HepG2 (cell line): ENCODE results near the gene SEMA6B. TPM values are rescaled to one million over a fixed set of nuclear protein-coding genes. Genes with fewer than 3 reads are reported as not detected.

ENCODE experiments used
- ATAC-seq: fragments of 200-7000 bp; cut with Tn5 transposase; 3 replicates; pipeline ENCODE4 v1.9.1; 2020; ENCODE audit warnings: mild to moderate bottlenecking, moderate library complexity
- BruUV-seq: library from RNA; stranded (reverse); fragments of 400-500 nt; replicated peaks from 2 replicates; lab custom pipeline; 2021; lab: Mats Ljungman, UMichigan
- CTCF ChIA-PET: fragments of 300-600 bp; formaldehyde crosslinking; extraction: SDS; loops from one replicate; lab custom pipeline; 2021; ENCODE audit warnings: low total read pairs, inconsistent platforms, low intra/inter-chr PET ratio; lab: Yijun Ruan, JAX
- POLR2A ChIA-PET: fragments of 350-600 bp; sonication (Branson Sonifier 250); formaldehyde crosslinking; loops from one replicate; lab custom pipeline; 2020; ENCODE audit warnings: antibody characterized with exemption, inconsistent platforms; lab: Yijun Ruan, JAX
- DNase-seq: peaks from one replicate; pipeline ENCODE4 v3.0.0-alpha.2; 2015; ENCODE audit warnings: low spot score
- FAIRE-seq: peaks from 3 replicates; lab custom pipeline; 2011; peaks lifted over from hg19 to GRCh38; lab: Jason Lieb, UNC
- H2AFZ ChIP-seq: one replicate; pipeline ENCODE4 v1.6.1; 2011; ENCODE audit warnings: low read length, inconsistent platforms
- H3K27ac ChIP-seq: fragments of 300-600 bp; 3 replicates; pipeline ENCODE4 v1.8.0; 2011; ENCODE audit warnings: mixed run types, mild to moderate bottlenecking, mixed read lengths, low read length, inconsistent platforms; ENCODE audit not compliant: insufficient read depth; ENCODE audit errors: extremely low read length
- H3K27me3 ChIP-seq, 2 experiments: fragments of 200-600 bp in 1 of 2; 2 replicates in 1 of 2; 3 replicates in 1 of 2; pipeline versions ENCODE4 v1.6.0 to v1.8.0; 2011; ENCODE audit warnings: low read length in 2 of 2, mild to moderate bottlenecking in 2 of 2, moderate library complexity in 2 of 2, inconsistent platforms in 1 of 2; ENCODE audit not compliant: insufficient read depth in 2 of 2, control insufficient read depth in 1 of 2
- H3K36me3 ChIP-seq, 2 experiments: fragments of 200-600 bp in 1 of 2; replicated peaks in 1 of 2; 2 replicates in 1 of 2; 3 replicates in 1 of 2; pipeline versions ENCODE4 v1.5.1 to v1.8.0; 2011; ENCODE audit warnings: low read length in 2 of 2, inconsistent platforms in 1 of 2; ENCODE audit not compliant: insufficient read depth in 2 of 2, control insufficient read depth in 1 of 2
- H3K4me1 ChIP-seq: 2 replicates; pipeline ENCODE4 v1.5.1; 2012; ENCODE audit warnings: low read length, inconsistent platforms; ENCODE audit not compliant: insufficient read depth
- H3K4me2 ChIP-seq: 2 replicates; pipeline ENCODE4 v1.6.0; 2011; ENCODE audit warnings: low read depth, low read length, inconsistent platforms
- H3K4me3 ChIP-seq, 3 experiments: fragments of 200-600 bp in 1 of 3; sonication (generic), shearing (Covaris generic) in 1 of 3; replicated peaks in 1 of 3; 2 replicates each; pipeline ENCODE4 v1.5.1; 2011 to 2016; ENCODE audit warnings: low read length in 3 of 3, inconsistent platforms in 2 of 3, low read depth in 2 of 3, mild to moderate bottlenecking in 2 of 3, control low read depth in 1 of 3, mixed read lengths in 1 of 3; ENCODE audit not compliant: insufficient read depth in 1 of 3
- H3K79me2 ChIP-seq: one replicate; pipeline ENCODE4 v1.6.1; 2011; ENCODE audit warnings: low read length, inconsistent platforms; ENCODE audit not compliant: insufficient read depth
- H3K9ac ChIP-seq: 2 replicates; pipeline ENCODE4 v1.6.0; 2011; ENCODE audit warnings: mild to moderate bottlenecking, low read depth, low read length, inconsistent platforms; ENCODE audit not compliant: insufficient read depth
- H3K9me3 ChIP-seq: 2 replicates; pipeline ENCODE4 v1.5.1; 2012; ENCODE audit warnings: mild to moderate bottlenecking, low read length
- H4K20me1 ChIP-seq: 2 replicates; pipeline ENCODE4 v1.6.0; 2011; ENCODE audit warnings: inconsistent platforms, mild to moderate bottlenecking, low read length, moderate library complexity; ENCODE audit not compliant: insufficient read depth
- ARID3A ChIP-seq: IDR thresholded peaks from 2 replicates; pipeline ENCODE4 v1.6.1; 2012; ENCODE audit warnings: low read depth, low read length, improper control_type of control experiment
- ATF3 ChIP-seq: sonication (generic); formaldehyde crosslinking; IDR thresholded peaks from 2 replicates; pipeline ENCODE4 v1.4.0; 2020; ENCODE audit warnings: missing genetic modification reagents
- CREM ChIP-seq, 2 experiments: sonication (generic) in 1 of 2; formaldehyde crosslinking in 1 of 2; IDR thresholded peaks; 2 replicates each; pipeline versions ENCODE4 v1.4.0 to v1.6.1; 2016 to 2020; ENCODE audit warnings: antibody characterized with exemption in 1 of 2, mild to moderate bottlenecking in 1 of 2, missing genetic modification reagents in 1 of 2
- JUNB ChIP-seq: sonication (generic); formaldehyde crosslinking; IDR thresholded peaks from 2 replicates; pipeline ENCODE4 v1.8.0; 2022; ENCODE audit warnings: missing genetic modification reagents, mild to moderate bottlenecking, borderline replicate concordance
- JUND ChIP-seq: sonication (generic); formaldehyde crosslinking; IDR thresholded peaks from 2 replicates; pipeline ENCODE4 v1.8.0; 2022; ENCODE audit warnings: mild to moderate bottlenecking, missing genetic modification reagents
- MED13 ChIP-seq: sonication (generic); formaldehyde crosslinking; IDR thresholded peaks from 2 replicates; pipeline ENCODE4 v1.5.0; 2020; ENCODE audit warnings: missing genetic modification reagents
- PRMT3 ChIP-seq: sonication (generic); formaldehyde crosslinking; IDR thresholded peaks from 2 replicates; pipeline ENCODE4 v1.8.1; 2022; ENCODE audit warnings: low read depth, mild to moderate bottlenecking, moderate library complexity, missing genetic modification reagents, borderline replicate concordance
- RAD51 ChIP-seq: fragments of 450-650 bp; IDR thresholded peaks from 2 replicates; pipeline ENCODE4 v1.6.1; 2016; ENCODE audit warnings: borderline replicate concordance
- RBM22 ChIP-seq: fragments of 200-400 bp; formaldehyde crosslinking; optimal IDR thresholded peaks from 2 replicates; pipeline ENCODE3; 2017; ENCODE audit warnings: mild to moderate bottlenecking, low read length, moderate library complexity
- ZBTB10 ChIP-seq: sonication (generic); formaldehyde crosslinking; IDR thresholded peaks from 2 replicates; pipeline ENCODE4 v1.4.0; 2020; ENCODE audit warnings: missing genetic modification reagents, borderline replicate concordance
- ZKSCAN1 ChIP-seq: fragments of 150-350 bp; IDR thresholded peaks from 2 replicates; pipeline ENCODE4 v1.6.1; 2014; ENCODE audit warnings: low read length
- ZNF670 ChIP-seq: sonication (generic); formaldehyde crosslinking; IDR thresholded peaks from 2 replicates; pipeline ENCODE4 v1.8.0; 2022; ENCODE audit warnings: mild to moderate bottlenecking, missing genetic modification reagents, borderline replicate concordance
- ZNF768 ChIP-seq: sonication (generic); formaldehyde crosslinking; IDR thresholded peaks from 2 replicates; pipeline ENCODE4 v1.4.0; 2020; ENCODE audit warnings: missing genetic modification reagents
- WGBS: methylation state at CpG from one replicate; pipeline ENCODE4 v1.1.6; 2017; ENCODE audit warnings: low lambda C conversion rate; 5-methylcytosine and 5-hydroxymethylcytosine counted together
- in situ Hi-C: cut with HindIII; loops from 2 replicates; pipeline ENCODE4 v1.10.0; 2017; ENCODE audit warnings: low pct_unique_long_range_greater_than_20kb; ENCODE audit not compliant: extremely low pct_ligation_motif_present
- intact Hi-C: fragments of 100-400 bp; cut with micrococcal nuclease; formaldehyde crosslinking; loops from one replicate; pipeline ENCODE4 v1.10.0; 2022; ENCODE audit not compliant: unreplicated experiment
- polyA plus RNA-seq, 8 experiments: library from polyadenylated mRNA; depleted of rRNA in 3 of 8; stranded (reverse) in 7 of 8; unstranded in 1 of 8; fragments of >200 nt; fragmentation: Illumina TruSeq in 4 of 8; extraction: Trizol in 4 of 8; gene quantifications; 2 replicates each; pipeline versions ENCODE4 v1.2.1 to v1.2.3, GENCODE V29; 2011 to 2016; ENCODE audit warnings: low read depth in 4 of 8, missing spikeins in 1 of 8, mixed read lengths in 1 of 8; ENCODE audit not compliant: insufficient read depth in 1 of 8
- total RNA-seq, 5 experiments: library from RNA; depleted of rRNA; stranded (reverse); fragments of >200 nt; fragmentation: Illumina TruSeq; extraction: Trizol; gene quantifications; 2 replicates each; pipeline ENCODE4 v1.2.3, GENCODE V29; 2016; ENCODE audit warnings: low read depth in 1 of 5

SEMA6B gene
- total and polyA plus RNA-seq, 2 of the 13 experiments (the other 11 are each of a cell fraction or from before 2014, with no cell fraction given): 45.5 to 67.1 TPM

- peak; percentile 23; the same call in 1 of the 2 replicates for TF ChIP-seq ZBTB10 (CRISPR knock-in tag)
- peak; percentile 30; the same call in 1 of the 2 replicates for TF ChIP-seq CREM (IDR thresholded peaks at IDR 0.05)
- TF ChIP-seq CREM (CRISPR knock-in tag; IDR thresholded peaks at IDR 0.05): no peak
- TF ChIP-seq ATF3 (CRISPR knock-in tag): peak; percentile 85
- no peak for TF ChIP-seq PRMT3
- TF ChIP-seq JUNB: peak; percentile 70; the same call in 1 of the 2 replicates
- peak; percentile 79; the same call in 1 of the 2 replicates for TF ChIP-seq JUND
These were observed 16.0 kb upstream of the SEMA6B start (continued) for GRCh38 chr19:4575267-4576015.

- TF ChIP-seq ZNF768 (CRISPR knock-in tag): peak; percentile 85
- TF ChIP-seq ZNF670 (CRISPR knock-in tag): no peak
- peak; percentile 90 for TF ChIP-seq ZKSCAN1
- TF ChIP-seq MED13 (CRISPR knock-in tag): no peak
- TF ChIP-seq RAD51: no peak
- no peak for TF ChIP-seq ARID3A
- TF ChIP-seq RBM22: peak; percentile 21
- FAIRE-seq (no peak), ATAC-seq (no peak), DNase-seq (no peak)
- Histone ChIP-seq H3K9me3 (no peaks in the 10 kb centered on the region), H2AFZ (no peak overlapping the region), H3K4me3 (no peak overlapping the region), H3K4me1 (peaks cover 38% of the 10 kb centered on the region), H3K9ac (no peak overlapping the region), H4K20me1 (peaks cover 49% of the 10 kb centered on the region), H3K27me3 (no peaks in the 10 kb centered on the region), H3K27ac (no peak overlapping the region), H3K4me2 (no peak overlapping the region), H3K36me3 (peaks cover 6 to 8% of the 10 kb centered on the region in 2 experiments; a peak in 3 of 5 replicates), H3K79me2 (peaks cover 65% of the 10 kb centered on the region)
- POLR2A ChIA-PET: no interaction called here
- CTCF ChIA-PET: no interaction called here
- intact Hi-C loops (no loop called here), in situ Hi-C loops (no loop called here)
- 98% methylated on average over 4 of the region's 6 CpGs for WGBS
- no TSS peak for BruUV-seq
These were observed 14.2 kb upstream of the SEMA6B start for GRCh38 chr19:4573682-4574081.
